ENCODE data around the gene NOSTRIN.

DNA sequence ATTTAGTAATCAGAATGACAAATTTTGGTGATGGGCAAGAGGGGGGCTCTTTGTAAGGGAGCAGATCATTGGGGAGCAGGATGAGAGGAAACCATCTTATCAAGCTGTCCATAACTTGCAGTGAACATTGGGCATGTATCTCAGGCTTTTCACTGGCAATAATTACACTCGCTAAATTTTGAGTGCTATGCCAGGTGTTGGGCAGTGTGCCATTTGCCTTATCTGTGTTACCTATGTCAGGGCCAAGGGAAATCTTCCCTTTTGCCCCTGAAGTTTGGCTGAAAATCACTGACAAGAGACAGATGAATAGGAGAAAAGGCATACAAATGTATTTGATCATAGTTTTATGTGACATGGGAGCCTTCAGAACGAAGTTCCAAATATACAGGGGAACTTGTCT lies 39.0 kb downstream of the NOSTRIN start:
- TF ChIP-seq, protein P1, sequence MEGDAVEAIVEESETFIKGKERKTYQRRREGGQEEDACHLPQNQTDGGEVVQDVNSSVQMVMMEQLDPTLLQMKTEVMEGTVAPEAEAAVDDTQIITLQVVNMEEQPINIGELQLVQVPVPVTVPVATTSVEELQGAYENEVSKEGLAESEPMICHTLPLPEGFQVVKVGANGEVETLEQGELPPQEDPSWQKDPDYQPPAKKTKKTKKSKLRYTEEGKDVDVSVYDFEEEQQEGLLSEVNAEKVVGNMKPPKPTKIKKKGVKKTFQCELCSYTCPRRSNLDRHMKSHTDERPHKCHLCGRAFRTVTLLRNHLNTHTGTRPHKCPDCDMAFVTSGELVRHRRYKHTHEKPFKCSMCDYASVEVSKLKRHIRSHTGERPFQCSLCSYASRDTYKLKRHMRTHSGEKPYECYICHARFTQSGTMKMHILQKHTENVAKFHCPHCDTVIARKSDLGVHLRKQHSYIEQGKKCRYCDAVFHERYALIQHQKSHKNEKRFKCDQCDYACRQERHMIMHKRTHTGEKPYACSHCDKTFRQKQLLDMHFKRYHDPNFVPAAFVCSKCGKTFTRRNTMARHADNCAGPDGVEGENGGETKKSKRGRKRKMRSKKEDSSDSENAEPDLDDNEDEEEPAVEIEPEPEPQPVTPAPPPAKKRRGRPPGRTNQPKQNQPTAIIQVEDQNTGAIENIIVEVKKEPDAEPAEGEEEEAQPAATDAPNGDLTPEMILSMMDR (IDR thresholded peaks at IDR 0.05), result no peak
- no peak for TF ChIP-seq POLR2A (IDR thresholded peaks at IDR 0.05)
